ENCODE data around the gene FBXL7.

DNA sequence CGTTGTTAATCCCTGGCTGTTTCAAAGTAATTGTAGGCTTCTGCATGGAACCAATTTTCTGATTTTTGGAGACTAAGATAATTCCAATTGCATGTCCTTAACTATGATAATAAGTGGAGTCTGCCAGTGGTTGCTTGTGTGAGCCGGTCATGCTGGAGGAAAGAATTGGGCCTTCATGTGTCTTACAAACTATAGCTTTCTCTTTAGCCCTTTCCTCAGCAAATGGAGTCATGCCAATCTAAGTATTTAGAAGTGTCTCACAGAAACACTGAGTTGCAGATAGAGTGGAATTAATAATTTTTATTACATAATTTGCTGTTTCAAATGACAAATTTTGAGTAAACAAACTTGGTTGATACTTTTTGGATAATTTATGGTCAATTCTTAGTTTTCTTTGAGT, 200.4 kb downstream of the FBXL7 start:
- TF ChIP-seq CTCF (conservative IDR thresholded peaks at IDR 0.05) (no peak), EZH2 (IDR thresholded peaks at IDR 0.05; ENCODE audit: low read depth) (no peak)
